Stimulated activated naive CD8-positive, alpha-beta T cell treated with anti-CD3 and anti-CD28 coated beads, Interleukin-15, Interleukin-2, amounts not matched to agents 100 U/mL and 50 U/mL, for 24 hours (primary cell): Measurements from ENCODE around the gene RSPRY1.
A peak's percentile ranks its signal among the peaks of the same experiment; 100 is the strongest.
"Not testable (repeated sequence)": the region's sequence is repeated elsewhere in the genome, so short reads cannot be mapped to it uniquely, and the experiment has no call there.

Source experiments
- ATAC-seq: fragments of 150-1000 bp; cut with Tn5 transposase; one replicate; pipeline ENCODE4 v1.10.0; 2021
- DNase-seq: peaks from one replicate; pipeline ENCODE4 v3.0.0; 2021

RSPRY1 gene

DNA sequence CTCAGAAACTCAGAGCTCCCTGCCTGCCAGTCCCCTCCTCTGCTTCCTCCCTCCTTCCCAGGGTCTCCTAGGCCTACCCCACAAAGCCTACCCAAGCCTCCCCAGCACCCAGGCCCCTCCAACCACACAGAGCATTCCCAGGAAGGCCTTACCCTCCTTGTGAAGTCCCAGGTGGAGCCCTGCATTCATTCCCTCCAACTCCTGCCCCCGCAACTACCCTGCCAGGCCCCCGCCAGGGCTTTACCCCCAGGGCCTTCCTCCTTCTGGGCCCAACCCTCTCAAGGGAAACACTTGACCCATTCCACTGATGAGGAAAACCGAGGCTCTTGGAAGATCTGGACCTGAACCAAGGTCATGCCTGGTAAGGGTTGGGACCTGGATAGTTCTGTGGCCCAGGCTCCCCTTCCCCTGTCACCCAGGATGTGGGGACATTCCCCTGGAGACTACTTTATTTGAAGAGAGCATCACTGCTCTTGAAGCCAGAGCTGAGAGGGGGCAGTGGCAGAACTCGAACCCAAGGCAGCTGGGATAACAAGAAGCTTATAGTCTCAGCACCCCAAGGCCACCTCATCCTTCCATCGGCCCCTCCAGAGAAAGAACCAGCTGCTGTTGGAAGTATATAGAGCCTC, 85.9 kb downstream of the RSPRY1 start:
- DNase-seq (no peak), ATAC-seq (no peak)

DNA sequence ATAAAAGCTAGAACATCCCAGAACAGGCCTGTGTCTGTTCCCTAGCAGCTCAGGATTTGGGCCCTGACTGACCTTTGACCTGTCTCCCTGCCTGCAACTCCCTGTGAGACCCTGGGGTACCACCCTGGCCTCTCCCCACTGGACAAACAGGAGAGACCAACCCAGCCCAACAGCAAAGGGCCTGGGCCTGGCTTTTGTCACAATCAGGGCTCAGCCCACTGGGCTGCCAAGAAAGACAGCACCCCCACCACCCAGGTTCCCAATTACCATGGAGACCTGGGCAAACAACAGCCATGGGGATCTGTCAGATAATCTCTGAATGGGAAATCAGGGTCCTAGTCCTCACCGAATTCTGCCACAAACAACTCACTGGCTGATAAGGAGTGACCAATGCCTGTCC, 87.2 kb downstream of the RSPRY1 start:
- ATAC-seq: no peak
- no peak for DNase-seq

DNA sequence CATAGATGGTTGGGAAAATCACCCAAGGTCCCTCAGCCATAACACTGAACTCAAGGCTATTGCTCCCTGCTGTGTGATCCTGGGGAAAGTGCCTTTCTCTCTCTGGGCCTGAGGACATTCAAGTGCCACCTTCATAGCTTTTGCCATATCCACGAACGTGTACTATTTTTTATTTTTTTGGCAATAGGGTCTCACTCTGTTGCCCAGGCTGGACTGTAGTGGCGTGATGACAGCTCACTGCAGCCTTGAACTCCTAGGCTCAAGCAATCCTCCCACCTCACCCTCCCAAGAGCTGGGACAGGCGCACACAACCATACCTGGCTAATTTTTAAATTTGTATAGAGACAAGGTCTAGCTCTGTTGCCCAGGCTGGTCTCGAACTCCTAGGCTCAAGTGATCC, 87.7 kb downstream of the RSPRY1 start:
- ATAC-seq: no peak
- no peak for DNase-seq

DNA sequence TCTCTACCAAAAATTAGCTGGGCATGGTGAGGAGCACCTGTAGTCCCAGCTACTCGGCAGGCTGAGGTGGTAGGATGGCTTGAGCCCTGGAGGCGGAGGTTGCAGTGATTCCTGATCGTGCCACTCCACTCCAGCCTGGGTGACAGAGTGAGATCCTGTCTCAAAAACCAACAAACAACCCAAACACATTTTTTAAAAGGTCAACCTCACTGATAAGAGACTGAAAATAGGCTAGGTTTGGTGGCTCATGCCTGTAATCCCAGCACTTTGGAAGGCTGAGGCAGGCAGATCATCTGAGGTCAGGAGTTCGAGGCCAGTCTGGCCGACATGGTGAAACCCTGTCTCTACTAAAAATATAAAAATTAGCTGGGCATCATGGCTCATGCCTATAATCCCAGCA, 89.8 kb downstream of the RSPRY1 start:
- DNase-seq, ATAC-seq: not testable (repeated sequence)

DNA sequence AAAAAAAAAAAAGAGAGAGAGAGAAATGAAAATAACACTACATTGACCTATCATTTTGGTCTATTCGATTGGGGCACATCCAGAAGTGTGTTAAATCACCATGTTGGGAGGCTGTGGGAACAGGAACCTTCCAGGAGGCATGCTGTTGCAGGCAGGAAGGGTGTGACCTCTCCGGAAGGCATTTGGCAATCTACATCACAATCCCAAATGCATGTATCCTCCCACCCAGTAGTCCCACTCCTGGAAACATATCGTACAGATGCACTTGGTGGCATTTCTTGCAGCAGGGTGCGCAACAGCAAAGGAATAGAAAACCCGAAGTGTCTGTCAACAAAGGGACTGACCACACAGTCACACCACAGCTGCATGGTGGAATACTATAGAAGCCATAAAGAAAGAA, 90.5 kb downstream of the RSPRY1 start:
- DNase-seq (no peak), ATAC-seq (no peak)

DNA sequence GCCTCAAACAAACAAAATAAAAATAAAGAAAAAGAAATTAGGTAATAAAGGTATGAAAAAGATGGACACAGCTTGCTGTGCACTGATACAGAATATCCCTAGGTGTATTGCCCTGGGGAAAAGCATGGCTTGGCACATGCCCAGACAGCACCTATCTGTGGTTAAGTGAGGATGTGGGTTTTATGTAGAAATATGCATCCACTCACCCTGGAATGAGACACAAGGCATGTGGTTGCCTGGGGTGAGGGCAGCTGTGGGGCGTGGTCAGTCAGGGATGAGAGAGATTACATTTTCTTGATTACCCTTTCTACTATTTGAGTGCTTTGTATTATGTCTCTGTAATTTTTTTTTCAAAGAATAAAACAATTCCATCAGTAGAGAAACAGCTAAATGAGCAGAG, 91.5 kb downstream of the RSPRY1 start:
- peak; percentile 62 for DNase-seq
- peak; percentile 85 for ATAC-seq

DNA sequence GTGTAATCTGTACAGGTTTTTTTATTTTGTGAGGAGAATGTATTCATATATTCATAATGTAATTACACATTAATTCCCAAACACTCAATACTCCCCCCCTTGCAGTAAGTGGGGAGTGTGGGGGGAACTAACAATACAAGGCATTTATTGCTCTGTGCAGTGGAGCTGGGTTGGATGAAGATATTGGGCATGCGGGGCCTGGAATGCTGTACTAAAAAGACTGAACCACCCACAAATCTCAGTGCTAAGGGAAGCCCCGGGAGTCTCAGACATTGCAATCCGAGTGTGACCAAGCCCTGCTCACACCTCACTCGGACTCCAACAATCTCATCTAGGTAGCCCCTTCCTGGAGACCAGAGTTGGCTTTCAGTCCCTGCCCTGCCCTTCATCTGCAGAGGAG, 92.4 kb downstream of the RSPRY1 start:
- no peak for ATAC-seq
- no peak for DNase-seq

DNA sequence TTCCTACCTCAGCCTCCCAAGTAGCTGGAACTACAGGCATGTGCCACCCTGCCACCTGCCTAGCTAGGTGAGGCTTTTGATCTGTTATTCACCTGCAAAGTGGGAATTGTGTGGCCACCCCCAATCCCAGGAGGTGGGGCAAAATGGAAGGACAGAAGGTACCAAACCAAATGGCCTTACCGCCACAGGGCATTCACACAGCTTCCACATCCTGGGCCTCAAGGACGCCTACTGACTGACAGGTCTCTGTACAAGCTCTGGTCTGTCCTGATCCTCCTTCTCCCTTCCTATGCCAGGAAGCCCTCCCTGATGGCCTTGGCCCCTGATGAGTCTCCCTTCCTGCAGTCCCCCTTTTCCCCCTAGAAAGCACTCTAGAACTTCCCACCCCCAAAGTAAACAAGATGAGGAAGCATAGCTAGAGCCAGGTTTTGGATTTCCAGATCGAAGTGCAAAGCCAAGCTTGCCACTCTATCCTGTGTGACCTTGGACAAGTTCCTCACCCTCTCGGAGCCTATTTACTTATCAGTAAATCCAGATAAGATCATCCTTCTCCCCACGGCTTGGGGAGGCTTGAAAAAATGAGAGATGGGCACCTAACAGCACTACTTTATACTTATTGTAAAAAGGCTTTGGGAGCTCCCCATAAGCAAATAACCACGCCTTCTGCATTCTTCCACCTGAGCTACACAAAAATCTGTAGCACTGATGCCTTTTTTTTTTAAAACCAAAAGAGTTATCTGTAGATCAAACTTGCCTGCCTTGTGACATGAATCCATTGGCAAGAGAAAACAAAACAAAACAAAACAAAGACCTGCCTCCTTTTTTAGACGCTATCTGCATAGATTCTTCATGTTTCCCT, 93.9 kb downstream of the RSPRY1 start:
- no peak for ATAC-seq
- DNase-seq: no peak

DNA sequence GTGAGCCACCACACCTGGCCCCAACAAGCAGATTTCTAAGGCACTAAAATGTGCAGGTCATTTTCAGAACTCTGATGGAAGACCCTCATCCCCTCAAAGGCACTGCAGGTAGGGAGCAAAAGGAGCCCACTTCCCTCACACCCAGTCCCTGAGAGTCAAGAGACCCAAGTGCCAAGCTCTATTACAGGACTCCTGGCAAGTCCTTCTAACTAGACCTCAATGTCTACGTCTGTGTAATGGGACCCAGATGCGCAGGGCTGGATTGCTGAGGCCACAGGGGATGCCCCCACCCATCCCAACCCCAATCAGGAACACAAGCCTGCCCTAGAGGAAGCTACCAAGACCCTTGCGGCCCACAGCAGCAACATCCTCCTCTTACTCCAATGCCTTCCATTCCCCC, 95.7 kb downstream of the RSPRY1 start:
- ATAC-seq (no peak), DNase-seq (no peak)

DNA sequence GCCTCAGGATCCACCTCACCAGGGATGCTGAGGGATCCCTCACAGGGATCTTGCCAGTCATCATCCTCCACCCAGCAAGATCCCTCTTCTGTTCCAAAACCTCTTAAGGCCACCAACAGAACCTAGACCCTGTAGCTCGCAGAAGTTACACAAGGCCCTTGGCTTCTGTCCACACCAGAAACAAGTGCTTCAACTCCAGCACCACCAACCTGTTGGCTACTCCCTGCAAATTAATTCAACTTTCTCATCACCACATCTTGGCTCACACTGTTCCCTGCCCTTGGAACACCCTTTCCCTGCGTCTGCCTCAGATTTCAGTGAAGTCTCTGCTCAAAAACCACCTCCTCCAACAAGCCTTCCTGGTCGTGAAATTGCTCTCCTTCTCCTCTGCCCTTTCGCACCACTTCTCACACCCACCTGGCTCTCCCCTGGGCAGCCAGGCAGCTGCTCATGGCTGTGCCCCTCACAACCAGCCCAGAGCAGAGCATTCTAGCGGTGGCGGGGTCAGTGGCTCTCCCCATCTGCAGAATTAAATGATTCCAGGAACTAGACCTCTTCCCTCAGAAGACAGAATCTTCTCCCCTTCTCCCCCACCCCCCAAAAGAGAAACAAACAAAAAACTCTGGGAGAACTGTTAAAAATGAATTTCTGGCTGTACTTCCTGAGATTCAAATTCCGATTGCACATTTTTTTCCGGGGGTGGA, 96.5 kb downstream of the RSPRY1 start:
- ATAC-seq (no peak), DNase-seq (no peak)

DNA sequence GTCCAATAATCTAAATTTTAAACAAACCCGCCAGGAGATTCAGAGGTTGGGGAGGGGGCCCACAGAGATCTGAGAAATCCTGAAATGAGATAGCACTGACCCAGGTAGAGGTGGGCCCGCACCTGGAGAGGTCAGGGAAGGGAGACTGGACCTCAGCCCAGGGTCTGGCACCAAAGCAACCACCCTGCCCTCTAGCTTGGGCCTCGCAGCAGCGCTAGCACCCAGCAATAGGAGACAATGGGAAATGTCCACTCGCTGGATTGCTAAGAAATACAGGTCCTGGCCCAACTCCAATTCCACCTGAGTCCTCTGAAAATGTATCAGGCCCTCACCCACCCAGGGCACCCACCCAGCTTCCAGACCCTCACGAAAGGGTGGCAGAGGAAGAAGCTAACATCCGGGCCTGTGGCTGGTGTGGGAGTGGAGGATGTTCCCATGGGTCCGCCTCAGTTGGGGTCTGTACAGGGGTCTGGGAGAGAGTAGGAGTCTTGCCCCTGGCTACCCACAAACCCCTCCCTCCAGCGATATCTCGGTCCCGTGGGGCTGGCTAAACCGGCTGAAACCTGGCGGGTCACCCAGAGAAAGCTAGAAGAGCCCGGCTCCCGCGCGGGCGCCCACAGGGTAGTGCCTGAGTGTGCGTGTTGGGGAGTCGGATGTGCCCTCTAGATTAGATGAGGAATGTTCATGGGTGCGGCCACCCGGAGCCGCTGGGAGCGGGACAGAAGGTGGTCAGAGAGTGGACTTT, 97.3 kb downstream of the RSPRY1 start:
- ATAC-seq (no peak), DNase-seq (no peak)

DNA sequence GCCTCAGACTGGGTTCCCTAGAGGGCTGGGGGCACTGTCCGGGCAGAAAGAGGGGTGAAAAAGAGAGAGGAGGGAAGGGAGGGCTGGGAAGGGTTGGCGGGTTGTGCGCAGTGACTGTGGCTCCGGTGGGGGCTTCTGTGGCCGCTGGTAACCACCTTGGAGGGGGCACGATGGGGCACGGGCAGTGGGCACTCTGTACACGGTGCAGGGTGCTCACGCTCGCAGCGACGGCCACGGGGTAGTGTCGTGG, 97.8 kb downstream of the RSPRY1 start:
- DNase-seq (no peak), ATAC-seq (no peak)

DNA sequence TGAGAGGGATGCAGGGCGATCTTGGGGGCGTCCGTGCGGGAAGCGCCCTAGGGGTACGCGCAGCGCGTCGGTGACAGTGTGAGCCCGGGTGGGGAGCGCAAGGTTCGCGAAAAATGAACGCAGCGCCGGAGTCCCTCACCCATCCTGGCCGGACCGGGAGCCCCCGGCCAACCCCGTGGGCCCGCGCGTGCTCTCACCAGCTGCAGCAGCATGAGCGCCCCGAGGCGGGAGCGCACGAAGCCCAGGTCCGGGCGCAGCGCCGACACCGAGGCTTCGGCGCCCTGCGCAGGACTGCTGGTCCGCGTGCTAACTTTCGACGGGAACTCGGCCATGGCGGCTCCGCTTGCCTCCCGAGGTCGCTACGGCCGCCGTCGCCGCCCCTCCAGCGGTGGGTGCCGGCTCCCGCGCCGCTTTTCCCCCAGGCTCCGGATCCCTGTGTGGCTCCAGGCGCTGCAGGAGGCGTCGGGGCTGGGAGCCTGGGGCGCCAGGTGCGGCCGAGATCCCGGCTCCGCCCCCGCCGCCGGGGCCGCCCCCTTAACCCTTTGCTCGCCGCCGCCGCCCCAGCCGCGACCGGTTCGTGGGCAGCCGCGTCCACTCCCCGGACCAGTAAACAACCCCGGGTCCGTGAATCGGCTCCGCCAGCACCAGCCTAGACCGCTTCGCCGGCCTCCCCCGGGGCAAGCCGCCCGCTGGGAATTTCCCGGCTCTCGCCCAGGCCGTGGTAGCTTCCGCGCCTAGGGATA, 98.3 kb downstream of the RSPRY1 start, which contains the start of gene PLLP:
PLLP (minus strand) TSS at position 464 of the 743 bp plus-strand sequence; CDS start at position 332, 132 bp downstream.
- peak; percentile 56 for DNase-seq

DNA sequence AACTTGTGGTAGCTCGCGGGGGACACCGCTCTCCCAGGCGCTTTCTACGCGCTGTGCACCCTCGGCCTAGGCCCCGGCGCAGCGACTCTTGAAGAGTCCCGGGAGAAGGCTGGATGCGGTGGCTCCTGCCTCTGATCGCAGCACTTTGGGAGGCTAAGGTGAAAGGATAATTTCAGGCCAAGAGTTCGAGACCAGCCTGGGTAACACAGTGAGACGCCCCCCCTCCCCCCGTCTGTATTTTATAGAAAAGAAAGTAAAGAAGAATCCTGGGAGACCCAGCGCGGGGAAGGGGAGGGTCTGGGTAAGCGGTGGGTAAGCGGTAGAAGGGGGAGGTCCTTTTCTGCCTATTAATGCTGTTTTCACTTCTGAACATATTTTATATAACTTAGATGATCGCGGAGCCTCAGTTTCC, 98.8 kb downstream of the RSPRY1 start:
- ATAC-seq: peak; percentile 42
- no peak for DNase-seq

More for the DNA sequence above, 98.3 kb downstream of the RSPRY1 start, which contains the start of gene PLLP:
- ATAC-seq: peak; percentile 53

DNA sequence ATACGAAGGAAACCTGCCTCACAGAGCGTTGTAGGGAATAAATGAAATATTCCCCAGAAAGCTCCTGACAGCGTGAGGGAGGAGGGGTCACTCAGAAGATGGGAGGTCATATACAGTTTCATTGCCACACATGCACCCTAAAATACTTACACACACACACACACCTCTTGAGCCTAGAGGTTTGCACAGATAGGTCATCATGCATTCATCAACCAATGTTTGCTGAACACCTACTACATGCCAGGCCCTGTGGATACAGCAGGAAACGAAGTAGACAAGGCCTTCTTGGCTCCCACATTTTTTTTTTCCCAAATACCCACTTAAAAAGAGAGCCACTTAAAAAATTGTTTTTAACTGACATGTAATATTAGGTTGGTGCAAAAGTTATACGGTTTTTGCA, 99.2 kb downstream of the RSPRY1 start:
- ATAC-seq (no peak), DNase-seq (no peak)

DNA sequence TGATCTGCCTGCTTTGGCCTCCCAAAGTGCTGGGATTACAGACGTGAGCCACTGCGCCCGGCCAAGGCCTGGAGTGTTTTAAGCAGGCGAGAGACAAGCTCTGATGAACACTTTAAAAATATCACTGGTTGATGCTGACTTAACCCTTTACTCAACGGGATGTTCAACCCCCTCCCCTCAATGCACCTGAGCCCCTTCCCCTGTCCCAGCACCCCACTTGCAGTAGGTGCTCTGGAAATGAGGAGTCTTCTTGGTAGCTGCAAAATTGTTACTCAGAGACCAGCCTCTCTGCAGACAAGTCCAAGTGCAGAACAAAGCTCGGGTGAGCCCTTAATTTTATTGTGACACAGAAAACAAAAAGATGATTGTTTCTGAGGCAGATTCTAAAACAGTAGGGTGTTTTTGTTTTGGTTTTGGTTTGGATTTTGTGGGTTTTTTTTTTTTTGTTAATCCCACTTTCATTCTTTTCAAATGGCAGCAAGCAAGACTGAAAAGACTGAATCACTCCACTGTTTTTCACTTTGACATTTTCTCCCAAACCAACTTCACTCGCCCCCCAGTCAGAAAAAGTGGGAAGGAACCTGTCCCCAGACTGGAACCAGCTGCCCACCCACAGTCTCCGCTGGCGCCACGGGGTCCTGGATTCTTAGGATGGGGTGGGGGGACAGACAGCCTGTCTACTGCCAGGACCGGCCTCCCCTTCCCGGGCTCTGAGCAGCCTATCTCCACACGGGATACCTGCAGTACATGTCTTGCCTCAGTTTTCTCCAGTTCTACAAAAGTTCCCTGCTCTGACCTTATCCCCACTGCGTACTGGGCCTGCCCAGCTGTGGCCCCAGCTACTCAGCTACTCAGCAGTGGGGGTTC, 103.5 kb downstream of the RSPRY1 start:
- no peak for ATAC-seq

More for the DNA sequence above, 103.5 kb downstream of the RSPRY1 start:
- no peak for DNase-seq
